ENCODE data around the gene ADORA1. TPM values are rescaled to one million over a fixed set of nuclear protein-coding genes. Genes with fewer than 3 reads are reported as not detected.

ADORA1 gene
- polyA plus RNA-seq, 1 donor (not counting 4 experiments of a cell fraction or from before 2014, with no cell fraction given), result 0.09 TPM

- no peaks in the 10 kb centered on the region for H4K20me1 ChIP-seq (ENCODE audit: control insufficient read depth, extremely low read depth, insufficient read depth, low read length)
- FAIRE-seq, result no peak
- H3K36me3 ChIP-seq (ENCODE audit: control insufficient read depth in 2 of 2, extremely low read depth in 1 of 2, insufficient read depth in 2 of 2, low read length in 2 of 2), result no peaks in the 10 kb centered on the region
- no peak overlapping the region for H3K27ac ChIP-seq (ENCODE audit: control insufficient read depth, insufficient read depth, low read length)
- DNase-seq (ENCODE audit: low read depth, low spot score), result no peak
- H3K27me3 ChIP-seq (ENCODE audit: control insufficient read depth, extremely low read depth, insufficient read depth, low read length), result no peaks in the 10 kb centered on the region
- no peak overlapping the region for H3K4me3 ChIP-seq (ENCODE audit: control insufficient read depth in 2 of 3, extremely low read depth in 1 of 3, insufficient read depth in 2 of 3, low read depth in 1 of 3, low read length in 3 of 3)
- dilution Hi-C loops (cut with MboI; ENCODE audit: extremely low pct_ligation_motif_present, low sequenced_read_pairs), result no loop called here
- no peaks in the 10 kb centered on the region for H3K79me2 ChIP-seq (ENCODE audit: control insufficient read depth, insufficient read depth, low read length)
- no peak overlapping the region for H3K4me2 ChIP-seq (ENCODE audit: control insufficient read depth, extremely low read depth, insufficient read depth, low read depth, low read length)
- H3K9ac ChIP-seq (ENCODE audit: control insufficient read depth, extremely low read depth, insufficient read depth, low read length), result no peak overlapping the region
- no peaks in the 10 kb centered on the region for H3K9me3 ChIP-seq (ENCODE audit: control insufficient read depth, low read depth, low read length)
- no peaks in the 10 kb centered on the region for H3K4me1 ChIP-seq (ENCODE audit: control insufficient read depth, extremely low read depth, insufficient read depth, low read length)
- TF ChIP-seq EZH2 (IDR thresholded peaks at IDR 0.05; ENCODE audit: low read length) (no peak), CTCF (optimal IDR thresholded peaks at IDR 0.05 in 1 of 3, IDR thresholded peaks at IDR 0.05 in 1 of 3, conservative IDR thresholded peaks at IDR 0.05 in 1 of 3; ENCODE audit: extremely low read depth in 1 of 3, insufficient read depth in 2 of 3, low read length in 3 of 3) (no peak)
- no peaks in the 10 kb centered on the region for H3K9me1 ChIP-seq (ENCODE audit: control insufficient read depth, extremely low read depth, insufficient read depth, low read length)
- H2AFZ ChIP-seq (ENCODE audit: control insufficient read depth, low read length), result no peak overlapping the region
Observed at GRCh38 chr1:203174324-203174985, 46.9 kb downstream of the ADORA1 start.

- no peak for TF ChIP-seq EZH2 (IDR thresholded peaks at IDR 0.05; ENCODE audit: low read length)
- no peak for TF ChIP-seq CTCF (optimal IDR thresholded peaks at IDR 0.05 in 1 of 3, IDR thresholded peaks at IDR 0.05 in 1 of 3, conservative IDR thresholded peaks at IDR 0.05 in 1 of 3; ENCODE audit: extremely low read depth in 1 of 3, insufficient read depth in 2 of 3, low read length in 3 of 3)
- H3K9ac ChIP-seq (ENCODE audit: control insufficient read depth, extremely low read depth, insufficient read depth, low read length), result no peak within 1 kb of the TSS
- no peak within 1 kb of the TSS for H3K4me2 ChIP-seq (ENCODE audit: control insufficient read depth, extremely low read depth, insufficient read depth, low read depth, low read length)
- no peaks in the 10 kb centered on the region for H4K20me1 ChIP-seq (ENCODE audit: control insufficient read depth, extremely low read depth, insufficient read depth, low read length)
- H3K4me3 ChIP-seq (ENCODE audit: control insufficient read depth in 2 of 3, extremely low read depth in 1 of 3, insufficient read depth in 2 of 3, low read depth in 1 of 3, low read length in 3 of 3), result no peak within 1 kb of the TSS
- no peaks in the 10 kb centered on the region for H3K79me2 ChIP-seq (ENCODE audit: control insufficient read depth, insufficient read depth, low read length)
- FAIRE-seq, result no peak
- no peaks in the 10 kb centered on the region for H3K4me1 ChIP-seq (ENCODE audit: control insufficient read depth, extremely low read depth, insufficient read depth, low read length)
- no peaks in the 10 kb centered on the region for H3K9me1 ChIP-seq (ENCODE audit: control insufficient read depth, extremely low read depth, insufficient read depth, low read length)
- H3K27me3 ChIP-seq (ENCODE audit: control insufficient read depth, extremely low read depth, insufficient read depth, low read length), result no peaks in the 10 kb centered on the region
- no peak within 1 kb of the TSS for H3K27ac ChIP-seq (ENCODE audit: control insufficient read depth, insufficient read depth, low read length)
- no peak for DNase-seq (ENCODE audit: low read depth, low spot score)
- no peaks in the 10 kb centered on the region for H3K9me3 ChIP-seq (ENCODE audit: control insufficient read depth, low read depth, low read length)
- no peak within 1 kb of the TSS for H2AFZ ChIP-seq (ENCODE audit: control insufficient read depth, low read length)
- no peaks in the 10 kb centered on the region for H3K36me3 ChIP-seq (ENCODE audit: control insufficient read depth in 2 of 2, extremely low read depth in 1 of 2, insufficient read depth in 2 of 2, low read length in 2 of 2)
- dilution Hi-C loops (cut with MboI; ENCODE audit: extremely low pct_ligation_motif_present, low sequenced_read_pairs), result no loop called here
Observed at GRCh38 chr1:203175237-203175826, 47.8 kb downstream of the ADORA1 start, which contains the start of gene MYBPH. MYBPH (minus strand) TSS chr1:203175826; CDS start chr1:203175755, 71 bp downstream.
